Fibroblast of the conjunctiva (primary cell): ENCODE data around the gene IFNGR2.
"Not testable (repeated sequence)": the region's sequence is repeated elsewhere in the genome, so short reads cannot be mapped to it uniquely, and the experiment has no call there.

Experiments used
- DNase-seq: peaks from one replicate; pipeline ENCODE4 v3.0.0-alpha.2; 2010; ENCODE audit warnings: low read depth

IFNGR2 gene

GRCh38 chr21:33403128-33403785, at the start of gene IFNGR2:
TSS of gene IFNGR2 (plus strand) at chr21:33403413. CDS start at chr21:33403544, 131 bp downstream.
- DNase-seq, result no peak

GRCh38 chr21:33355355-33355754, 47.9 kb upstream of the IFNGR2 start:
- DNase-seq, result no peak

GRCh38 chr21:33355996-33356395, 47.2 kb upstream of the IFNGR2 start:
- DNase-seq, result no peak

- no peak for DNase-seq
Measured at GRCh38 chr21:33357177-33357576, 46.0 kb upstream of the IFNGR2 start.

- DNase-seq, result no peak
Measured at GRCh38 chr21:33359446-33359845, 43.8 kb upstream of the IFNGR2 start.

- DNase-seq, result peak; percentile 36
Measured at GRCh38 chr21:33360281-33360680, 42.9 kb upstream of the IFNGR2 start.

- DNase-seq, result peak; percentile 47
Measured at GRCh38 chr21:33360881-33361602, 42.2 kb upstream of the IFNGR2 start.

- DNase-seq, result no peak
Measured at GRCh38 chr21:33362044-33362555, 41.1 kb upstream of the IFNGR2 start.

GRCh38 chr21:33363911-33364609, 39.2 kb upstream of the IFNGR2 start:
- not testable (repeated sequence) for DNase-seq

GRCh38 chr21:33364830-33365229, 38.4 kb upstream of the IFNGR2 start:
- DNase-seq, result no peak

GRCh38 chr21:33367309-33367973, 35.8 kb upstream of the IFNGR2 start:
- no peak for DNase-seq

GRCh38 chr21:33368124-33368523, 35.1 kb upstream of the IFNGR2 start:
- no peak for DNase-seq

GRCh38 chr21:33368576-33368975, 34.6 kb upstream of the IFNGR2 start:
- no peak for DNase-seq

GRCh38 chr21:33369586-33369985, 33.6 kb upstream of the IFNGR2 start:
- DNase-seq, result no peak

- no peak for DNase-seq
Measured at GRCh38 chr21:33370305-33370704, 32.9 kb upstream of the IFNGR2 start.

GRCh38 chr21:33371366-33371765, 31.8 kb upstream of the IFNGR2 start:
- DNase-seq, result no peak

- DNase-seq, result no peak
Measured at GRCh38 chr21:33372582-33372981, 30.6 kb upstream of the IFNGR2 start.

- no peak for DNase-seq
Measured at GRCh38 chr21:33373451-33373850, 29.8 kb upstream of the IFNGR2 start.

GRCh38 chr21:33374080-33374449, 29.1 kb upstream of the IFNGR2 start:
- no peak for DNase-seq

- peak; percentile 36 for DNase-seq
Measured at GRCh38 chr21:33374450-33375096, 28.6 kb upstream of the IFNGR2 start.

- no peak for DNase-seq
Measured at GRCh38 chr21:33375101-33375644, 28.0 kb upstream of the IFNGR2 start.
